ENCODE data around the gene SETD7. TPM values are rescaled to one million over a fixed set of nuclear protein-coding genes. Genes with fewer than 3 reads are reported as not detected.

The SETD7 gene
- total RNA-seq, 1 experiment from 2014 or later, result 29.6 TPM

GRCh38 chr4:139568206-139568955 lies 12.4 kb upstream of the SETD7 start:
- no peaks in the 10 kb centered on the region for H3K27me3 ChIP-seq (ENCODE audit: low read length)
- ChIA-PET POLR2A (ENCODE audit: unreplicated experiment) (no interaction called here), CTCF (no interaction called here)
- H4K20me1 ChIP-seq (ENCODE audit: low read length), result no peaks in the 10 kb centered on the region
- TF ChIP-seq EZH2phosphoT487 (IDR thresholded peaks at IDR 0.05; ENCODE audit: borderline replicate concordance, low read length), result no peak
- TF ChIP-seq CTCF (conservative IDR thresholded peaks at IDR 0.05; ENCODE audit: low read depth, low read length), result no peak
- TF ChIP-seq EZH2 (IDR thresholded peaks at IDR 0.05; ENCODE audit: low read length, unreplicated experiment), result no peak
- no peaks in the 10 kb centered on the region for H3K4me1 ChIP-seq (ENCODE audit: insufficient read depth, low read length)
- ATAC-seq, result no peak
- H2AFZ ChIP-seq (ENCODE audit: low read length), result no peak overlapping the region
- H3K9me2 ChIP-seq (replicated peaks; ENCODE audit: low read length), result no peaks in the 10 kb centered on the region
- H3K9ac ChIP-seq (ENCODE audit: low read length), result no peak overlapping the region
- H3K36me3 ChIP-seq (ENCODE audit: low read depth, low read length), result no peaks in the 10 kb centered on the region
- H3K9me3 ChIP-seq (ENCODE audit: low read length), result no peaks in the 10 kb centered on the region
- intact Hi-C loops (cut with micrococcal nuclease), result no loop called here
- no TSS peak for BruUV-seq (replicated peaks)
- H3F3A ChIP-seq (ENCODE audit: low read length, unreplicated experiment), result no peaks in the 10 kb centered on the region
- no peak overlapping the region for H3K4me2 ChIP-seq (ENCODE audit: low read length)
- H3K4me3 ChIP-seq (ENCODE audit: low read length), result no peak overlapping the region
- DNase-seq, result no peak
- H3K27ac ChIP-seq (ENCODE audit: low read length), result no peak overlapping the region
- no peaks in the 10 kb centered on the region for H3K79me2 ChIP-seq (ENCODE audit: low read length)

GRCh38 chr4:139567159-139567870 lies 11.3 kb upstream of the SETD7 start:
- BruUV-seq (replicated peaks), result no TSS peak
- TF ChIP-seq CTCF (conservative IDR thresholded peaks at IDR 0.05; ENCODE audit: low read depth, low read length) (no peak), EZH2 (IDR thresholded peaks at IDR 0.05; ENCODE audit: low read length, unreplicated experiment) (no peak), EZH2phosphoT487 (IDR thresholded peaks at IDR 0.05; ENCODE audit: borderline replicate concordance, low read length) (no peak)
- no peaks in the 10 kb centered on the region for H3K9me3 ChIP-seq (ENCODE audit: low read length)
- H3K4me3 ChIP-seq (ENCODE audit: low read length), result no peak overlapping the region
- H4K20me1 ChIP-seq (ENCODE audit: low read length), result no peaks in the 10 kb centered on the region
- no peak overlapping the region for H3K27ac ChIP-seq (ENCODE audit: low read length)
- no peaks in the 10 kb centered on the region for H3K79me2 ChIP-seq (ENCODE audit: low read length)
- no peak overlapping the region for H2AFZ ChIP-seq (ENCODE audit: low read length)
- CTCF ChIA-PET, result no interaction called here
- no peak overlapping the region for H3K4me2 ChIP-seq (ENCODE audit: low read length)
- ATAC-seq (no peak), DNase-seq (no peak)
- no peaks in the 10 kb centered on the region for H3F3A ChIP-seq (ENCODE audit: low read length, unreplicated experiment)
- H3K9me2 ChIP-seq (replicated peaks; ENCODE audit: low read length), result no peaks in the 10 kb centered on the region
- H3K36me3 ChIP-seq (ENCODE audit: low read depth, low read length), result no peaks in the 10 kb centered on the region
- POLR2A ChIA-PET (ENCODE audit: unreplicated experiment), result no interaction called here
- H3K4me1 ChIP-seq (ENCODE audit: insufficient read depth, low read length), result no peaks in the 10 kb centered on the region
- H3K27me3 ChIP-seq (ENCODE audit: low read length), result no peaks in the 10 kb centered on the region
- intact Hi-C loops (cut with micrococcal nuclease), result no loop called here
- no peak overlapping the region for H3K9ac ChIP-seq (ENCODE audit: low read length)

- no peak for TF ChIP-seq CTCF (conservative IDR thresholded peaks at IDR 0.05; ENCODE audit: low read depth, low read length)
- no peak for TF ChIP-seq EZH2phosphoT487 (IDR thresholded peaks at IDR 0.05; ENCODE audit: borderline replicate concordance, low read length)
- TF ChIP-seq EZH2 (IDR thresholded peaks at IDR 0.05; ENCODE audit: low read length, unreplicated experiment), result no peak
- Histone ChIP-seq H3K36me3 (ENCODE audit: low read depth, low read length) (no peaks in the 10 kb centered on the region), H3K4me2 (ENCODE audit: low read length) (no peak overlapping the region), H3K27ac (ENCODE audit: low read length) (no peak overlapping the region), H3K79me2 (ENCODE audit: low read length) (no peaks in the 10 kb centered on the region), H3K9ac (ENCODE audit: low read length) (no peak overlapping the region), H3K4me1 (ENCODE audit: insufficient read depth, low read length) (no peaks in the 10 kb centered on the region), H4K20me1 (ENCODE audit: low read length) (no peaks in the 10 kb centered on the region), H3F3A (ENCODE audit: low read length, unreplicated experiment) (no peaks in the 10 kb centered on the region), H3K27me3 (ENCODE audit: low read length) (no peaks in the 10 kb centered on the region), H2AFZ (ENCODE audit: low read length) (no peak overlapping the region), H3K9me2 (replicated peaks; ENCODE audit: low read length) (no peaks in the 10 kb centered on the region), H3K9me3 (ENCODE audit: low read length) (no peaks in the 10 kb centered on the region), H3K4me3 (ENCODE audit: low read length) (no peak overlapping the region)
- intact Hi-C loops (cut with micrococcal nuclease), result no loop called here
- DNase-seq (no peak), ATAC-seq (no peak)
- POLR2A ChIA-PET (ENCODE audit: unreplicated experiment), result no interaction called here
- no TSS peak for BruUV-seq (replicated peaks)
- CTCF ChIA-PET, result no interaction called here
Measured at GRCh38 chr4:139564502-139564901, 8.5 kb upstream of the SETD7 start.

Measured in PC-3 (cell line).